ENCODE measurements around the gene CCDC149.

CCDC149 gene

DNA sequence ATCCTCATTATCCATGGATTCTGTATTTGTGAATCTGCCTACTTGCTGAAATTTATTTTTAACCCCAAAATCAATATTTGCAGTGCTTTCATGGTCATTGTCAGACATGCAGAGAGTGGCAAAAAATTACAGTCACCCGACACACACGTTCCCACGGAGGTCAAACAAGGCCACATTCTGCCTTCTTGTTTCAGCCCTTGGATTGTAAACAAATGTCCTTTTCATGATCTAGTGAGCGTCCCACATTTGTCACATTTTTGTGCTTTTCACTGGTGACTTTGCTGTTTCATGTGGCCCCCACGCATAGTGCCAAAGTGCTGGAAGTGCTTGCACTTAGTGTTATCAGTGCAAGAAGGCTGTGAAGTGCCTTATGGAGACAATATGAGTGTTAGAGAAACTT is 72.5 kb downstream of the CCDC149 start (continued):
- TF ChIP-seq, protein P1, sequence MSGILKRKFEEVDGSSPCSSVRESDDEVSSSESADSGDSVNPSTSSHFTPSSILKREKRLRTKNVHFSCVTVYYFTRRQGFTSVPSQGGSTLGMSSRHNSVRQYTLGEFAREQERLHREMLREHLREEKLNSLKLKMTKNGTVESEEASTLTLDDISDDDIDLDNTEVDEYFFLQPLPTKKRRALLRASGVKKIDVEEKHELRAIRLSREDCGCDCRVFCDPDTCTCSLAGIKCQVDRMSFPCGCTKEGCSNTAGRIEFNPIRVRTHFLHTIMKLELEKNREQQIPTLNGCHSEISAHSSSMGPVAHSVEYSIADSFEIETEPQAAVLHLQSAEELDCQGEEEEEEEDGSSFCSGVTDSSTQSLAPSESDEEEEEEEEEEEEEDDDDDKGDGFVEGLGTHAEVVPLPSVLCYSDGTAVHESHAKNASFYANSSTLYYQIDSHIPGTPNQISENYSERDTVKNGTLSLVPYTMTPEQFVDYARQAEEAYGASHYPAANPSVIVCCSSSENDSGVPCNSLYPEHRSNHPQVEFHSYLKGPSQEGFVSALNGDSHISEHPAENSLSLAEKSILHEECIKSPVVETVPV (CRISPR knock-in tag; IDR thresholded peaks at IDR 0.05): no peak
- TF ChIP-seq, protein P2, sequence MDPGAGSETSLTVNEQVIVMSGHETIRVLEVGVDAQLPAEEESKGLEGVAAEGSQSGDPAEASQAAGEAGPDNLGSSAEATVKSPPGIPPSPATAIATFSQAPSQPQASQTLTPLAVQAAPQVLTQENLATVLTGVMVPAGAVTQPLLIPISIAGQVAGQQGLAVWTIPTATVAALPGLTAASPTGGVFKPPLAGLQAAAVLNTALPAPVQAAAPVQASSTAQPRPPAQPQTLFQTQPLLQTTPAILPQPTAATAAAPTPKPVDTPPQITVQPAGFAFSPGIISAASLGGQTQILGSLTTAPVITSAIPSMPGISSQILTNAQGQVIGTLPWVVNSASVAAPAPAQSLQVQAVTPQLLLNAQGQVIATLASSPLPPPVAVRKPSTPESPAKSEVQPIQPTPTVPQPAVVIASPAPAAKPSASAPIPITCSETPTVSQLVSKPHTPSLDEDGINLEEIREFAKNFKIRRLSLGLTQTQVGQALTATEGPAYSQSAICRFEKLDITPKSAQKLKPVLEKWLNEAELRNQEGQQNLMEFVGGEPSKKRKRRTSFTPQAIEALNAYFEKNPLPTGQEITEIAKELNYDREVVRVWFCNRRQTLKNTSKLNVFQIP (CRISPR knock-in tag; IDR thresholded peaks at IDR 0.05; ENCODE audit: borderline replicate concordance, low read depth): no peak
- TF ChIP-seq BACH2 (CRISPR knock-in tag; IDR thresholded peaks at IDR 0.05; ENCODE audit: borderline replicate concordance): no peak

DNA sequence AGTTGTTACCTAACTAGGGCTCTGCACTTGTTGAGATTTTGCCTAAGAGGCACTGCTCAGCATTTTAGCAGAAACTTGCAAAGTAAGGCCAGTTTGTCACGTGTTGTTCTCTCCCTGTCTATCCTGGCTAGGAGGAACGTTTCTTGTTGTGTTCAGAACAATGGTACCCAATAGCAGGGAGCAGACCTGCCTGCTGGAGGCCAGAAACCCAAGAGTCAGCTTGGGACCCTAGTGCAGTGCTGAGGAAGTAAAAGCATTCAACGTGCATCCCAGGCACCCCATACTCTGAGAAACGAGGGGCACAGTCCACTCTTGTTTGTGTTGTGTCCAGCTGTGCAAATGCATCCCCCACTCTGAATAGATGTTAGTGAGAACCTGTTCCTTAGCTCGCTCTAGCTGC is 75.1 kb downstream of the CCDC149 start:
- no peak for ATAC-seq
- no peak for TF ChIP-seq ZC3H10 (CRISPR knock-in tag; IDR thresholded peaks at IDR 0.05)
- TF ChIP-seq, protein P2 (CRISPR knock-in tag; IDR thresholded peaks at IDR 0.05; ENCODE audit: borderline replicate concordance, low read depth): no peak
- TF ChIP-seq, protein P3, sequence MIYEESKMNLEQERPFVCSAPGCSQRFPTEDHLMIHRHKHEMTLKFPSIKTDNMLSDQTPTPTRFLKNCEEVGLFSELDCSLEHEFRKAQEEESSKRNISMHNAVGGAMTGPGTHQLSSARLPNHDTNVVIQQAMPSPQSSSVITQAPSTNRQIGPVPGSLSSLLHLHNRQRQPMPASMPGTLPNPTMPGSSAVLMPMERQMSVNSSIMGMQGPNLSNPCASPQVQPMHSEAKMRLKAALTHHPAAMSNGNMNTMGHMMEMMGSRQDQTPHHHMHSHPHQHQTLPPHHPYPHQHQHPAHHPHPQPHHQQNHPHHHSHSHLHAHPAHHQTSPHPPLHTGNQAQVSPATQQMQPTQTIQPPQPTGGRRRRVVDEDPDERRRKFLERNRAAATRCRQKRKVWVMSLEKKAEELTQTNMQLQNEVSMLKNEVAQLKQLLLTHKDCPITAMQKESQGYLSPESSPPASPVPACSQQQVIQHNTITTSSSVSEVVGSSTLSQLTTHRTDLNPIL (CRISPR knock-in tag; IDR thresholded peaks at IDR 0.05; ENCODE audit: low read depth): no peak
- TF ChIP-seq SNAI2 (CRISPR knock-in tag; IDR thresholded peaks at IDR 0.05): no peak
- no peak for TF ChIP-seq TOX (CRISPR knock-in tag; IDR thresholded peaks at IDR 0.05; ENCODE audit: borderline replicate concordance)
- TF ChIP-seq ZFP3 (CRISPR knock-in tag; IDR thresholded peaks at IDR 0.05): no peak
- TF ChIP-seq, protein P1 (CRISPR knock-in tag; IDR thresholded peaks at IDR 0.05): no peak
- no peak for TF ChIP-seq CSDC2 (CRISPR knock-in tag; IDR thresholded peaks at IDR 0.05)

DNA sequence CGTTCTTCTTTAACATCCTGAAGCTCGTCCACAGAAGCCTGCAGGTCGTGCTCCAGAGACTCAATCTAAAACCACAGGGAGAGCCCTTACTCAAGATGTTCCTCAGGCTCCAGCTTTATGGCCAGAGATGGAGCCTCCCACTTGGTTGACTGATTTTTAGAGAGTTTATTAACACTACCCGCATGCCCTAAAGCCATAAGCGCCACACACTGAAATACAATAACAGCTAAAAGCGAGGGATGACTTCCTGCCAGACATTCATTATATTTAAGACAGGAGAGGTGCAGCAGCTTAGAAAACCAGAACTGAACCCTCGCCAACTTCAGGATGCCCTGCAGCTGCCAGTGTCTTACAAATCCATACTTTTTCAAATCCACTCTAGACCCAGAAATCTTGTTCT is 75.5 kb downstream of the CCDC149 start:
- TF ChIP-seq ZNF8 (CRISPR knock-in tag; IDR thresholded peaks at IDR 0.05): no peak
- ATAC-seq: no peak

DNA sequence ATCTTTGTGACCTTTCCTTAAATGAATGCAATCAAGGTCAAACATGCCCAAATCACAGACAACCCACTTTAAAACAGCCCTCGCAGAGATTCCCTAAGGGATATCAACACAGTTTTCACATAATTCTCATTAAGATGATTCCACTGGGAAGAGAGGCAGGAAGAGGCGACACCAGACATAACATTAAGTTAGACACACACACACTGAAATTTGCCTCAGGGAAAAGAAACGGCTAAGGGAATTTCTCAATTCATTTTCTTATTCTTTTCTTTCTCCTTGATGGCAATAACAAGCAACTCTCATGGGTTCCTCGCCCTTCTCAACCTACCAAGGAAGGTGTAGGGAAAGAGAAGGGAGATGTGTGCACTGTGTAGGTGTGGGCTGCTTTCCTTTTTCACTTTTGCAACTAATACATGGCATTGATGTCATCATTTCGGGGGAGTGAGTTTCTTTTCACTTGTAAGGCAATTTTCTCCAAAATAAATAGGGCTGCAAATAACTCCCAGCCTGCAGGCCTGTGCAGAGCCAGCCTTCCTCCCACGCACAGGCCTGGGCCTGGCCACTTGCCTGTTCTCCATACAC is 76.1 kb downstream of the CCDC149 start:
- TF ChIP-seq, protein P3 (CRISPR knock-in tag; IDR thresholded peaks at IDR 0.05; ENCODE audit: low read depth): no peak
- TF ChIP-seq ZC3H10 (CRISPR knock-in tag; IDR thresholded peaks at IDR 0.05): no peak
- TF ChIP-seq CSDC2 (CRISPR knock-in tag; IDR thresholded peaks at IDR 0.05): no peak
- TF ChIP-seq SNAI2 (CRISPR knock-in tag; IDR thresholded peaks at IDR 0.05): no peak
- TF ChIP-seq PPARA (CRISPR knock-in tag; IDR thresholded peaks at IDR 0.05; ENCODE audit: borderline replicate concordance): no peak
- TF ChIP-seq, protein P4, sequence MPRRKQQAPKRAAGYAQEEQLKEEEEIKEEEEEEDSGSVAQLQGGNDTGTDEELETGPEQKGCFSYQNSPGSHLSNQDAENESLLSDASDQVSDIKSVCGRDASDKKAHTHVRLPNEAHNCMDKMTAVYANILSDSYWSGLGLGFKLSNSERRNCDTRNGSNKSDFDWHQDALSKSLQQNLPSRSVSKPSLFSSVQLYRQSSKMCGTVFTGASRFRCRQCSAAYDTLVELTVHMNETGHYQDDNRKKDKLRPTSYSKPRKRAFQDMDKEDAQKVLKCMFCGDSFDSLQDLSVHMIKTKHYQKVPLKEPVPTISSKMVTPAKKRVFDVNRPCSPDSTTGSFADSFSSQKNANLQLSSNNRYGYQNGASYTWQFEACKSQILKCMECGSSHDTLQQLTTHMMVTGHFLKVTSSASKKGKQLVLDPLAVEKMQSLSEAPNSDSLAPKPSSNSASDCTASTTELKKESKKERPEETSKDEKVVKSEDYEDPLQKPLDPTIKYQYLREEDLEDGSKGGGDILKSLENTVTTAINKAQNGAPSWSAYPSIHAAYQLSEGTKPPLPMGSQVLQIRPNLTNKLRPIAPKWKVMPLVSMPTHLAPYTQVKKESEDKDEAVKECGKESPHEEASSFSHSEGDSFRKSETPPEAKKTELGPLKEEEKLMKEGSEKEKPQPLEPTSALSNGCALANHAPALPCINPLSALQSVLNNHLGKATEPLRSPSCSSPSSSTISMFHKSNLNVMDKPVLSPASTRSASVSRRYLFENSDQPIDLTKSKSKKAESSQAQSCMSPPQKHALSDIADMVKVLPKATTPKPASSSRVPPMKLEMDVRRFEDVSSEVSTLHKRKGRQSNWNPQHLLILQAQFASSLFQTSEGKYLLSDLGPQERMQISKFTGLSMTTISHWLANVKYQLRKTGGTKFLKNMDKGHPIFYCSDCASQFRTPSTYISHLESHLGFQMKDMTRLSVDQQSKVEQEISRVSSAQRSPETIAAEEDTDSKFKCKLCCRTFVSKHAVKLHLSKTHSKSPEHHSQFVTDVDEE (CRISPR knock-in tag; IDR thresholded peaks at IDR 0.05): no peak
- no peak for TF ChIP-seq BACH2 (CRISPR knock-in tag; IDR thresholded peaks at IDR 0.05; ENCODE audit: borderline replicate concordance)
- TF ChIP-seq, protein P1 (CRISPR knock-in tag; IDR thresholded peaks at IDR 0.05): no peak
- no peak for TF ChIP-seq ZFP30 (CRISPR knock-in tag; IDR thresholded peaks at IDR 0.05)
- TF ChIP-seq RARB (CRISPR knock-in tag; IDR thresholded peaks at IDR 0.05): no peak
- TF ChIP-seq ZNF565 (CRISPR knock-in tag; conservative IDR thresholded peaks at IDR 0.05; ENCODE audit: low read depth): no peak
- TF ChIP-seq ZNF8 (CRISPR knock-in tag; IDR thresholded peaks at IDR 0.05): no peak
- no peak for TF ChIP-seq ZFP3 (CRISPR knock-in tag; IDR thresholded peaks at IDR 0.05)
- no peak for TF ChIP-seq GLIS3 (CRISPR knock-in tag; IDR thresholded peaks at IDR 0.05)
- no peak for TF ChIP-seq ISL1 (CRISPR knock-in tag; IDR thresholded peaks at IDR 0.05)
- no peak for TF ChIP-seq TOX (CRISPR knock-in tag; IDR thresholded peaks at IDR 0.05; ENCODE audit: borderline replicate concordance)
- TF ChIP-seq, protein P2 (CRISPR knock-in tag; IDR thresholded peaks at IDR 0.05; ENCODE audit: borderline replicate concordance, low read depth): no peak
- ATAC-seq: no peak

All from SK-N-SH treated with all-trans-retinoic acid at 6 μM for 48 hours (cell line).